CD14-positive monocyte (primary cell): Measurements from ENCODE around the gene RABGAP1. TPM values are rescaled to one million over a fixed set of nuclear protein-coding genes. Genes with fewer than 3 reads are reported as not detected.

Experiments
- DNase-seq, 3 donors: peaks; one replicate each; pipeline ENCODE4 v3.0.0-alpha.2; 2011 to 2022
- H2AFZ ChIP-seq: 2 replicates; pipeline ENCODE4 v1.6.0; 2012; ENCODE audit warnings: mild to moderate bottlenecking, low read depth, low read length, inconsistent platforms; ENCODE audit not compliant: insufficient read depth, poor library complexity, severe bottlenecking
- H3K27ac ChIP-seq, 2 donors: 1 replicate in 1 of 2; 2 replicates in 1 of 2; pipeline ENCODE4 v1.5.1; 2012 to 2013; ENCODE audit warnings: low read length in 2 of 2, control low read depth in 1 of 2, inconsistent platforms in 1 of 2, low read depth in 1 of 2, mild to moderate bottlenecking in 1 of 2
- H3K27me3 ChIP-seq, 2 donors: one replicate each; pipeline versions ENCODE4 v1.6.0 to v1.6.1; 2011 to 2013; ENCODE audit warnings: low read length in 2 of 2; ENCODE audit not compliant: control insufficient read depth in 2 of 2, insufficient read depth in 2 of 2
- H3K36me3 ChIP-seq, 2 donors: replicated peaks in 1 of 2; 1 replicate in 1 of 2; 2 replicates in 1 of 2; pipeline versions ENCODE4 v1.5.1 to v1.6.1; 2012 to 2013; ENCODE audit warnings: low read length in 2 of 2, control low read depth in 1 of 2, inconsistent platforms in 1 of 2, mild to moderate bottlenecking in 1 of 2; ENCODE audit not compliant: insufficient read depth in 2 of 2, control insufficient read depth in 1 of 2
- H3K4me1 ChIP-seq, 2 donors: 1 replicate in 1 of 2; 2 replicates in 1 of 2; pipeline versions ENCODE4 v1.5.1 to v1.6.1; 2012 to 2013; ENCODE audit warnings: low read length in 2 of 2, control low read depth in 1 of 2, inconsistent platforms in 1 of 2, mild to moderate bottlenecking in 1 of 2, moderate library complexity in 1 of 2; ENCODE audit not compliant: insufficient read depth in 2 of 2, control insufficient read depth in 1 of 2
- H3K4me2 ChIP-seq: replicated peaks from 2 replicates; pipeline ENCODE3; 2012; ENCODE audit warnings: low read length, moderate library complexity, mild to moderate bottlenecking; ENCODE audit not compliant: poor library complexity, severe bottlenecking; ENCODE audit errors: extremely low read depth
- H3K4me3 ChIP-seq, 3 experiments: fragments of 200-600 bp in 1 of 3; sonication (generic) in 1 of 3; replicated peaks in 1 of 3; 1 replicate in 2 of 3; 2 replicates in 1 of 3; pipeline ENCODE4 v1.5.1; 2011 to 2013; ENCODE audit warnings: low read length in 3 of 3, mild to moderate bottlenecking in 3 of 3, control low read depth in 2 of 3, low read depth in 2 of 3, inconsistent platforms in 1 of 3, moderate library complexity in 1 of 3
- H3K79me2 ChIP-seq: 2 replicates; pipeline ENCODE4 v1.6.0; 2012; ENCODE audit warnings: mild to moderate bottlenecking, control low read depth, inconsistent platforms, low read length, moderate library complexity; ENCODE audit not compliant: insufficient read depth
- H3K9ac ChIP-seq: 2 replicates; pipeline ENCODE4 v1.6.0; 2017; ENCODE audit warnings: low read length, mild to moderate bottlenecking; ENCODE audit not compliant: insufficient read depth, poor library complexity, severe bottlenecking
- H3K9me3 ChIP-seq, 2 donors: replicated peaks in 1 of 2; 1 replicate in 1 of 2; 2 replicates in 1 of 2; pipeline versions ENCODE4 v1.5.1 to v1.6.1; 2012 to 2013; ENCODE audit warnings: low read length in 2 of 2, control low read depth in 1 of 2; ENCODE audit not compliant: control insufficient read depth in 1 of 2, insufficient read depth in 1 of 2
- H4K20me1 ChIP-seq: 2 replicates; pipeline ENCODE4 v1.6.0; 2012; ENCODE audit warnings: mild to moderate bottlenecking, low read length, control low read depth, moderate library complexity; ENCODE audit not compliant: insufficient read depth
- H3K27ac Mint-ChIP-seq, 7 donors: one replicate each; pipeline ENCODE4 v1.8.0; 2020; ENCODE audit warnings: mild to moderate bottlenecking in 7 of 7, mixed read lengths in 7 of 7, moderate library complexity in 6 of 7, inconsistent platforms in 2 of 7
- H3K27me3 Mint-ChIP-seq, 3 donors: one replicate each; pipeline ENCODE4 v1.8.0; 2021 to 2022; ENCODE audit warnings: low read depth in 3 of 3, mild to moderate bottlenecking in 3 of 3, mixed read lengths in 3 of 3, moderate library complexity in 3 of 3, inconsistent platforms in 1 of 3
- H3K36me3 Mint-ChIP-seq, 2 donors: one replicate each; pipeline ENCODE4 v1.8.0; 2020; ENCODE audit warnings: mixed read lengths in 2 of 2, inconsistent platforms in 1 of 2, mild to moderate bottlenecking in 1 of 2
- H3K4me1 Mint-ChIP-seq: one replicate; pipeline ENCODE4 v1.8.0; 2020; ENCODE audit warnings: mild to moderate bottlenecking, mixed read lengths
- H3K4me3 Mint-ChIP-seq, 2 donors: one replicate each; pipeline ENCODE4 v1.8.0; 2020; ENCODE audit warnings: mild to moderate bottlenecking in 2 of 2, mixed read lengths in 2 of 2, moderate library complexity in 1 of 2
- H3K9me3 Mint-ChIP-seq, 7 donors: one replicate each; pipeline ENCODE4 v1.8.0; 2020 to 2022; ENCODE audit warnings: mixed read lengths in 7 of 7, mild to moderate bottlenecking in 6 of 7, moderate library complexity in 6 of 7, inconsistent platforms in 2 of 7
- WGBS: methylation state at CpG from one replicate; pipeline ENCODE4 v1.1.5; 2013; ENCODE audit warnings: missing lambda C conversion rate; ENCODE audit not compliant: insufficient coverage; 5-methylcytosine and 5-hydroxymethylcytosine counted together
- intact Hi-C, 2 donors: fragments of 100-400 bp; cut with micrococcal nuclease; formaldehyde crosslinking; loops; one replicate each; pipeline versions ENCODE4 v1.15.0 to v1.15.1; 2023
- polyA plus RNA-seq, 3 donors: library from polyadenylated mRNA; depleted of rRNA in 1 of 3; unstranded in 2 of 3; stranded (reverse) in 1 of 3; fragments of 300-500 nt in 2 of 3; fragments of >200 nt in 1 of 3; fragmentation: Illumina TruSeq in 2 of 3; gene quantifications; 1 replicate in 2 of 3; 2 replicates in 1 of 3; pipeline ENCODE4 v1.2.3, GENCODE V29; 2012 to 2021
- TF ChIP-seq, protein P1 (sequence below): fragments of 200-600 bp; IDR thresholded peaks from one replicate; pipeline ENCODE4 v1.8.0; 2022; ENCODE audit warnings: antibody characterized with exemption, mild to moderate bottlenecking

The RABGAP1 gene
- polyA plus RNA-seq, 3 donors = 14.7 to 24.1 (median 19.3) TPM

DNA sequence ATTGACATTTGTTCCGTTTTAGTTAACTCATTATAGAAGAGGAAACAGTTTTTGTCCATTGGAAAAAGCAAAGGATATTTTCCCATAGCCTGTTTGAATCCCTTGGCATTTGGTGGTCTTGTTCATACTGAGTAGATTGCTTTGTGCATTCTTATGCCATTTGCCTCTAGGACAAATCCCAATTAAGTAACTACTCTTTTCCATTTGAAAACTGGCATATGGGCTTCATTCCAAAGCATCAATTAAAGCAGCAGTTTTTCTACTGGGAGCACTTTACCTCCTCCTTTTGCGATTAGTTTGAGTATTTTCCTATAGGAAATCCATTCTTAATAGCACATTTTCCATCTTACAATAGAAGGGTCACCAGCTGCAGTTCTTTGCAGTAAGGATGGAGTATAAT, 123.9 kb downstream of the RABGAP1 start:
- no peak overlapping the region for H3K27ac ChIP-seq
- TF ChIP-seq, protein P1, sequence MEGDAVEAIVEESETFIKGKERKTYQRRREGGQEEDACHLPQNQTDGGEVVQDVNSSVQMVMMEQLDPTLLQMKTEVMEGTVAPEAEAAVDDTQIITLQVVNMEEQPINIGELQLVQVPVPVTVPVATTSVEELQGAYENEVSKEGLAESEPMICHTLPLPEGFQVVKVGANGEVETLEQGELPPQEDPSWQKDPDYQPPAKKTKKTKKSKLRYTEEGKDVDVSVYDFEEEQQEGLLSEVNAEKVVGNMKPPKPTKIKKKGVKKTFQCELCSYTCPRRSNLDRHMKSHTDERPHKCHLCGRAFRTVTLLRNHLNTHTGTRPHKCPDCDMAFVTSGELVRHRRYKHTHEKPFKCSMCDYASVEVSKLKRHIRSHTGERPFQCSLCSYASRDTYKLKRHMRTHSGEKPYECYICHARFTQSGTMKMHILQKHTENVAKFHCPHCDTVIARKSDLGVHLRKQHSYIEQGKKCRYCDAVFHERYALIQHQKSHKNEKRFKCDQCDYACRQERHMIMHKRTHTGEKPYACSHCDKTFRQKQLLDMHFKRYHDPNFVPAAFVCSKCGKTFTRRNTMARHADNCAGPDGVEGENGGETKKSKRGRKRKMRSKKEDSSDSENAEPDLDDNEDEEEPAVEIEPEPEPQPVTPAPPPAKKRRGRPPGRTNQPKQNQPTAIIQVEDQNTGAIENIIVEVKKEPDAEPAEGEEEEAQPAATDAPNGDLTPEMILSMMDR = no peak
- H3K4me3 ChIP-seq = no peak overlapping the region
- H3K4me2 ChIP-seq = no peak overlapping the region
- H3K27me3 Mint-ChIP-seq = no peaks in the 10 kb centered on the region
- no peaks in the 10 kb centered on the region for H4K20me1 ChIP-seq
- WGBS = no CpG with 5 or more reads among the region's 2 CpGs
- H3K4me1 ChIP-seq = no peaks in the 10 kb centered on the region
- no peak overlapping the region for H3K4me3 Mint-ChIP-seq
- no peak for DNase-seq
- intact Hi-C loops = no loop called here
- no peaks in the 10 kb centered on the region for H3K27me3 ChIP-seq
- no peaks in the 10 kb centered on the region for H3K9me3 ChIP-seq
- peaks cover 49 to 55% of the 10 kb centered on the region in 2 donors for H3K36me3 Mint-ChIP-seq
- H3K27ac Mint-ChIP-seq = no peak overlapping the region
- no peaks in the 10 kb centered on the region for H3K9me3 Mint-ChIP-seq
- H3K79me2 ChIP-seq = no peaks in the 10 kb centered on the region
- H3K4me1 Mint-ChIP-seq = no peaks in the 10 kb centered on the region
- H2AFZ ChIP-seq = no peak overlapping the region
- no peak overlapping the region for H3K9ac ChIP-seq
- H3K36me3 ChIP-seq = peaks cover 43 to 74% of the 10 kb centered on the region in 2 donors

DNA sequence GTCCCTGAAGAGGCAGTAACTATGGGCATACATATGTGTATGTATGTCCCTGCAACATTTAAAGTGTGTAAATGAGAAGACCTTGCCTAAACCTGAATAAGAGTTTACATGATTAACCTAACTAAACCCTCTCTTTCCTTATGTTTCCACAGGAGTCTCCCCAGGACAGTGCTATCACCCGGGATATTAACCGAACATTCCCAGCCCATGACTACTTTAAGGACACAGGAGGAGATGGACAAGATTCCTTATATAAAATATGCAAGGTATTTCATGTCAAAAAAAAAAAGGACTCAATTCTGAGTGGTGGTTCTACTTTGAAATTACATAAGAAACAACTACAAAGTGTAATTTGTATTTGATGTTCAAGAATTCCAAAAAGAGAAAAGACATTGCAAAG, 124.4 kb downstream of the RABGAP1 start:
- Histone ChIP-seq H3K4me1 (no peaks in the 10 kb centered on the region), H4K20me1 (no peaks in the 10 kb centered on the region), H3K27me3 (no peaks in the 10 kb centered on the region), H3K27ac (no peak overlapping the region), H3K36me3 (peaks cover 47 to 78% of the 10 kb centered on the region in 2 donors), H3K4me2 (no peak overlapping the region), H3K79me2 (no peaks in the 10 kb centered on the region), H3K9me3 (no peaks in the 10 kb centered on the region), H3K9ac (no peak overlapping the region), H2AFZ (no peak overlapping the region), H3K4me3 (no peak overlapping the region)
- Mint-ChIP-seq H3K27ac (no peak overlapping the region), H3K36me3 (peaks cover 54 to 60% of the 10 kb centered on the region in 2 donors), H3K4me3 (no peak overlapping the region), H3K4me1 (no peaks in the 10 kb centered on the region), H3K27me3 (no peaks in the 10 kb centered on the region), H3K9me3 (no peaks in the 10 kb centered on the region)
- no peak for DNase-seq
- WGBS = no CpG with 5 or more reads among the region's 2 CpGs
- intact Hi-C loops = no loop called here
- TF ChIP-seq, protein P1 = no peak
